Epithelial cell of proximal tubule (primary cell): Measurements from ENCODE around the gene NACC1. TPM values are rescaled to one million over a fixed set of nuclear protein-coding genes. Genes with fewer than 3 reads are reported as not detected.

ENCODE experiments used
- DNase-seq: peaks from one replicate; pipeline ENCODE4 v3.0.0-alpha.2; 2011; ENCODE audit warnings: low read depth
- H3K4me3 ChIP-seq: 2 replicates; pipeline ENCODE4 v1.5.1; 2011; ENCODE audit warnings: low read depth, mild to moderate bottlenecking, low read length
- total RNA-seq: library from RNA; depleted of rRNA; stranded (reverse); fragments of >200 nt; gene quantifications from 2 replicates; pipeline ENCODE4 v1.2.3, GENCODE V29; 2015
- TF ChIP-seq, protein P1 (sequence below): conservative IDR thresholded peaks from 2 replicates; pipeline ENCODE4 v1.5.1; 2012; ENCODE audit warnings: low read depth, mild to moderate bottlenecking, low read length

NACC1 gene
- total RNA-seq, 1 donor from 2014 or later: 72.2 TPM

- peak overlapping the region; percentile 88 for H3K4me3 ChIP-seq
- TF ChIP-seq, protein P1, sequence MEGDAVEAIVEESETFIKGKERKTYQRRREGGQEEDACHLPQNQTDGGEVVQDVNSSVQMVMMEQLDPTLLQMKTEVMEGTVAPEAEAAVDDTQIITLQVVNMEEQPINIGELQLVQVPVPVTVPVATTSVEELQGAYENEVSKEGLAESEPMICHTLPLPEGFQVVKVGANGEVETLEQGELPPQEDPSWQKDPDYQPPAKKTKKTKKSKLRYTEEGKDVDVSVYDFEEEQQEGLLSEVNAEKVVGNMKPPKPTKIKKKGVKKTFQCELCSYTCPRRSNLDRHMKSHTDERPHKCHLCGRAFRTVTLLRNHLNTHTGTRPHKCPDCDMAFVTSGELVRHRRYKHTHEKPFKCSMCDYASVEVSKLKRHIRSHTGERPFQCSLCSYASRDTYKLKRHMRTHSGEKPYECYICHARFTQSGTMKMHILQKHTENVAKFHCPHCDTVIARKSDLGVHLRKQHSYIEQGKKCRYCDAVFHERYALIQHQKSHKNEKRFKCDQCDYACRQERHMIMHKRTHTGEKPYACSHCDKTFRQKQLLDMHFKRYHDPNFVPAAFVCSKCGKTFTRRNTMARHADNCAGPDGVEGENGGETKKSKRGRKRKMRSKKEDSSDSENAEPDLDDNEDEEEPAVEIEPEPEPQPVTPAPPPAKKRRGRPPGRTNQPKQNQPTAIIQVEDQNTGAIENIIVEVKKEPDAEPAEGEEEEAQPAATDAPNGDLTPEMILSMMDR: no peak
- no peak for DNase-seq
Measured at GRCh38 chr19:13150931-13151604, 33.0 kb downstream of the NACC1 start.

DNA sequence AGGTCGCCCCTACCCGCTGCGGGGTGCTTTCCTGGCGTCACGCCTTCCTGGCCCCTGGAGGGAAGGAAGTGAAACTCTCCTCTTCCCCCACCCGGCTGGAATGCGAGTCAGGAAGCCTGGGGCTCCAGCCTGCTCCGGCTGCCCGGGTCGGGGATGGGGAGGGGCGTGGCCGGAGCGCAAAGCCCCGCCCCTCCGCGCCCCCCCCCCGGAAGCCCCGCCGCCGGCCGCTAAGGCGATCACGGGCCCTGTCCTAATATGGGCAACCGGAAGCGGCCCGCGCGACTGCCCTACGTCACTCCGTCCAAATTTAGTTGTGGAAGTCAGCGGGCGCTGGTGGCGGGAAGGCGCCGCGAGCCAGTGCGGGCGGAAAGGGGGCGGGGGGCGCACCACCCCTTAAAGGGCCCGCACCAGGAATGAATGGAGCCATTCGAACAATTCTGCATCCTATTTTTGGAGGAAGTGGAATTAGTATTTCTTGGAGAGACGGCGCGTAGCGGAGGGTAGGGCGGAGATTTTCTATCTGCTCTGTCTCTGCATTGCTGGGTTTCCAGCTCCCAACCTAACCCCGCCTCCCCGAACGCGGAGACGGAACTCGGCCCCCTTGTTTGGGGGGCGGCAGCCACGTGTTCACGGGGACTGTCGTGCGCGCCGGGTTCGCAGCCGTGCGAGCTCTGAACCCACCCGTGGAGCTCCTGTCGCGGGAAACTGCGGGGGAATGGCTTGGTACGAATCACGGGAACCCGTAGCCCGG is 33.7 kb downstream of the NACC1 start:
- no peak for DNase-seq
- TF ChIP-seq, protein P1: no peak

GRCh38 chr19:13152356-13152973 is 34.4 kb downstream of the NACC1 start:
- TF ChIP-seq, protein P1: no peak
- DNase-seq: no peak
- H3K4me3 ChIP-seq: peak overlapping the region; percentile 92

More for the DNA sequence above, 33.7 kb downstream of the NACC1 start:
- peak overlapping the region; percentile 92 for H3K4me3 ChIP-seq

GRCh38 chr19:13152974-13153568 is 35.0 kb downstream of the NACC1 start:
- TF ChIP-seq, protein P1: peak; percentile 2
- DNase-seq: no peak
- H3K4me3 ChIP-seq: peak overlapping the region; percentile 92

GRCh38 chr19:13153569-13154240 is 35.6 kb downstream of the NACC1 start:
- no peak for DNase-seq
- peak overlapping the region; percentile 92 for H3K4me3 ChIP-seq
- TF ChIP-seq, protein P1: peak; percentile 8

- no peak for DNase-seq
- peak overlapping the region; percentile 92 for H3K4me3 ChIP-seq
- TF ChIP-seq, protein P1: no peak
Measured at GRCh38 chr19:13154241-13154778, 36.2 kb downstream of the NACC1 start.
